GM23248 (cell line): ENCODE measurements around the gene DIS3. TPM values are rescaled to one million over a fixed set of nuclear protein-coding genes. Genes with fewer than 3 reads are reported as not detected.
"Not testable (repeated sequence)": the region's sequence is repeated elsewhere in the genome, so short reads cannot be mapped to it uniquely, and the experiment has no call there.

Experiments
- DNase-seq: peaks from one replicate; pipeline ENCODE4 v3.0.0-alpha.2; 2015
- H2AFZ ChIP-seq: fragments of 200-600 bp; sonication (generic); 2 replicates; pipeline ENCODE4 v1.6.1; 2016; ENCODE audit warnings: antibody characterized with exemption
- H3F3A ChIP-seq: fragments of 200-600 bp; sonication (generic); 2 replicates; pipeline ENCODE4 v1.6.1; 2016; ENCODE audit warnings: mild to moderate bottlenecking, antibody characterized with exemption, mixed run types; ENCODE audit not compliant: insufficient read depth
- H3K27ac ChIP-seq: fragments of 200-600 bp; sonication (generic); 2 replicates; pipeline ENCODE4 v1.5.1; 2016; ENCODE audit warnings: mild to moderate bottlenecking
- H3K27me3 ChIP-seq: fragments of 200-600 bp; sonication (generic); replicated peaks from 2 replicates; pipeline ENCODE4 v1.6.1; 2016; ENCODE audit warnings: mild to moderate bottlenecking; ENCODE audit not compliant: insufficient read depth
- H3K36me3 ChIP-seq: fragments of 200-600 bp; sonication (generic); 2 replicates; pipeline ENCODE4 v1.6.1; 2016; ENCODE audit warnings: low read depth, mild to moderate bottlenecking
- H3K4me1 ChIP-seq: fragments of 200-600 bp; sonication (generic); 2 replicates; pipeline ENCODE4 v1.6.1; 2016; ENCODE audit warnings: mild to moderate bottlenecking; ENCODE audit not compliant: insufficient read depth
- H3K4me2 ChIP-seq: fragments of 200-600 bp; sonication (generic); one replicate; pipeline ENCODE4 v1.6.1; 2016; ENCODE audit warnings: mild to moderate bottlenecking; ENCODE audit not compliant: unreplicated experiment
- H3K4me3 ChIP-seq: fragments of 200-600 bp; sonication (generic); 2 replicates; pipeline ENCODE4 v1.5.1; 2016; ENCODE audit warnings: mild to moderate bottlenecking
- H3K79me2 ChIP-seq: fragments of 200-600 bp; sonication (generic); 2 replicates; pipeline ENCODE4 v1.6.1; 2016; ENCODE audit warnings: mild to moderate bottlenecking; ENCODE audit not compliant: insufficient read depth
- H3K9ac ChIP-seq: fragments of 200-600 bp; sonication (generic); 2 replicates; pipeline ENCODE4 v1.6.1; 2016; ENCODE audit warnings: mild to moderate bottlenecking
- H3K9me2 ChIP-seq: fragments of 200-600 bp; sonication (generic); 2 replicates; pipeline ENCODE4 v1.6.1; 2016; ENCODE audit warnings: mixed run types, mild to moderate bottlenecking, moderate library complexity; ENCODE audit not compliant: insufficient read depth
- H3K9me3 ChIP-seq: fragments of 200-600 bp; sonication (generic); one replicate; pipeline ENCODE4 v1.6.1; 2017; ENCODE audit warnings: low read depth
- H4K20me1 ChIP-seq: fragments of 200-600 bp; sonication (generic); 2 replicates; pipeline ENCODE4 v1.6.0; 2016; ENCODE audit not compliant: insufficient read depth
- EZH2 ChIP-seq: fragments of 200-600 bp; sonication (generic); IDR thresholded peaks from 2 replicates; pipeline ENCODE4 v1.6.1; 2018; ENCODE audit warnings: antibody characterized with exemption, mild to moderate bottlenecking; ENCODE audit not compliant: insufficient read depth, poor library complexity, severe bottlenecking
- EZH2phosphoT487 ChIP-seq: fragments of 200-600 bp; sonication (generic); IDR thresholded peaks from 2 replicates; pipeline ENCODE4 v1.6.1; 2018; ENCODE audit warnings: antibody characterized with exemption, moderate library complexity, mild to moderate bottlenecking, low read depth; ENCODE audit not compliant: insufficient read depth
- WGBS, 2 experiments: methylation state at CpG; one replicate each; pipeline ENCODE4 v1.1.6; 2015 to 2017; ENCODE audit warnings: low lambda C conversion rate in 2 of 2, low coverage in 1 of 2; ENCODE audit errors: missing lambda C conversion rate in 2 of 2; 5-methylcytosine and 5-hydroxymethylcytosine counted together
- in situ Hi-C: fragments of 300-500 bp; cut with MboI; formaldehyde crosslinking; loops from 2 replicates; pipeline ENCODE4 v1.15.0; 2020
- polyA plus RNA-seq: library from polyadenylated mRNA; unstranded; fragments of >200 nt; fragmentation: Nextera tagmentation; extraction: Ambion mirVana; gene quantifications from 2 replicates; pipeline ENCODE4 v1.2.1, GENCODE V29; 2016
- total RNA-seq: library from RNA; depleted of rRNA; stranded (reverse); fragments of >200 nt; shearing (Covaris generic); gene quantifications from 2 replicates; pipeline ENCODE4 v1.2.3, GENCODE V29; 2014

The DIS3 gene
- total and polyA plus RNA-seq, 2 experiments from 2014 or later = 17.3 to 31.0 TPM

DNA sequence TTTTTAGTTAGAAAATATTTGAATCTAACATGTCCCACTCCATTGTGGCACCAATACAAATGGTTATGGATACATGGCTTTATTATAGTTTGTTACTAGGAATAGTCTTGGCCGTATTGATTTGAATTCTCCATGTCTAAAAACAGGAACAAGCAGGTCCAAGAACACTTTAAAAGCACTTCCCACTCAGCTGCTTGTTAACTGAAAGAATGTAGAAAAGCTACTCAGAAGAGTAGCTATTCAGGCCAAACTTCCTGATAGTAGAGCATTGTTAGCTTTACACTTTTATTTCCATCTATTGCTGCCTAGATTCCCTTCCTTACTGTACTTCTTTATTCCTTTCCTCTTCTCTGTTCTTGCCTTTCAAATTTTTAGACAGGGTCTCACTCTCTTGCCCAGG is 7.1 kb upstream of the DIS3 start:
- Histone ChIP-seq H3K4me1 (peaks cover 1% of the 10 kb centered on the region), H3K9me2 (no peaks in the 10 kb centered on the region), H3K27ac (no peak overlapping the region), H3K79me2 (peaks cover 91% of the 10 kb centered on the region), H3K9ac (no peak overlapping the region), H3K9me3 (no peaks in the 10 kb centered on the region), H2AFZ (no peak overlapping the region), H4K20me1 (no peaks in the 10 kb centered on the region), H3K36me3 (peaks cover 23% of the 10 kb centered on the region), H3K27me3 (no peaks in the 10 kb centered on the region), H3K4me3 (no peak overlapping the region), H3F3A (no peaks in the 10 kb centered on the region), H3K4me2 (no peak overlapping the region)
- TF ChIP-seq EZH2phosphoT487 (no peak), EZH2 (no peak)
- 97 to 100% methylated on average over 1 of the region's 1 CpG for WGBS, 2 experiments
- DNase-seq = no peak
- in situ Hi-C loops = no loop called here

DNA sequence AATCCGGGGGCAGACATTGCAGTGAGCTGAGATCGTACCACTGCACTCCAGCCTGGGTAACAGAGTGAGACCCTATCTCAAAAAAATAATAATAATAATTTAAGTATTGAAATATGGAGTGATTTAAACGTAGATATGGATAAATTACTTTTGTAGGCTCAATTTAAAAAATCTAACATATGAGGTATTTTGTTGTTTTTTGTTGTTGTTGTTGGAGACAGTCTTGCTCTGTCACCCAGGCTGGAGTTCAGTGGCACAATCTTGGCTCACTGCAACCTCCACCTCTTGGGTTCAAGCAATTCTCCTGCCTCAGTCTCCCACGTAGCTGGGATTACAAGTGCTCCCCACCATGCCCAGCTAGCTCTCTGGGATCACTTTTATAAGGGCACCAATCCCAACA is 3.0 kb upstream of the DIS3 start:
- H3K4me3 ChIP-seq, H3K27me3 ChIP-seq, H3K36me3 ChIP-seq, H3K9ac ChIP-seq, H3K27ac ChIP-seq, in situ Hi-C loops, DNase-seq, H3K9me2 ChIP-seq, H3K4me2 ChIP-seq, H4K20me1 ChIP-seq, H3F3A ChIP-seq, H2AFZ ChIP-seq, H3K9me3 ChIP-seq: not testable (repeated sequence)
- peaks cover 96% of the 10 kb centered on the region for H3K79me2 ChIP-seq
- WGBS, 2 experiments = 98 to 100% methylated on average over 4 of the region's 4 CpGs
- H3K4me1 ChIP-seq = peaks cover 16% of the 10 kb centered on the region

DNA sequence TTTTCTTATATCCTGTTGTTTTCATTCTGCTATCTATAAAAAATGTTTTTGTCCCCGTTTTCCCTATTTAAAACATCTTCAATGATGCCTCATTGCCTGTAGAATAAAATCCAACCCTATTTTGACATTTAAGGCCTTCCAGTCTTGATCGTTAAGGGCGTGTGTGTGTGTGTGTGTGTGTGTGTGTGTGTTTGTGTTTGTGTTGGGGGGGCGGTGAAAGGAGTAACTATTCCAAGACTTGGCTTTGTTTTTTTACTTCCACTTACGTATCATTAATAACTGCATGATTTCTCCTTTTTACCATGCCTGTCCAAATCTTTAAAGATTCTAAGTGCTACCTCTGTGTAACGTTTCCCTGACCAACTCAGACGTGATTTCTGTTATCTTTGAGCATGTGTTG is 1.0 kb upstream of the DIS3 start:
- H3F3A ChIP-seq = no peaks in the 10 kb centered on the region; the same call in none of the 2 replicates
- peak; percentile 45 for DNase-seq
- peaks cover 16% of the 10 kb centered on the region for H3K4me1 ChIP-seq
- H3K27me3 ChIP-seq = no peaks in the 10 kb centered on the region
- H4K20me1 ChIP-seq = no peaks in the 10 kb centered on the region
- H3K9me2 ChIP-seq = no peaks in the 10 kb centered on the region
- H2AFZ ChIP-seq = peak overlapping the region; percentile 98
- WGBS, 2 experiments = 2% methylated on average over 7 of the region's 7 CpGs
- peaks cover 9% of the 10 kb centered on the region for H3K36me3 ChIP-seq
- in situ Hi-C loops = no loop called here
- H3K4me3 ChIP-seq = peak overlapping the region; percentile 100
- H3K79me2 ChIP-seq = peaks cover 96% of the 10 kb centered on the region
- peak overlapping the region; percentile 76 for H3K27ac ChIP-seq
- peak overlapping the region; percentile 84 for H3K4me2 ChIP-seq
- H3K9ac ChIP-seq = peak overlapping the region; percentile 93
- TF ChIP-seq EZH2 = no peak
- no peak for TF ChIP-seq EZH2phosphoT487
- no peaks in the 10 kb centered on the region for H3K9me3 ChIP-seq

DNA sequence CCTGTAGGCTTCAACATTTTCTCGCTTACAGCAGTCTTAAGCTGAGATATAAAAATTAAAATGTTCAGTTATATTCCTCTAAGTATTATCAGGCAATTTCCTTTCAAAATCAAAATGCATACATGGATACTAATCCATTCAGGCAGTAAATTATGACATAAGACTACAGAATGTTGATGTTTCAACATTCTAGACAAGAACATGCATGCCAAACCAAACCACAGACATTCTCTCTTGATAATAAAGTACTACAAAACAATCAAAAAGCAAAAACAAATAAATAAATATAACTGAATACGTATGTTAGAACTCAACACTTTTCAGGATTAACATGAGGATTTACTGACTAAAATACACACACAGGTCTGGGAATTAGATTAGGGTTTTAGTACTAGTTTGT is 7.7 kb downstream of the DIS3 start:
- peak; percentile 4 for DNase-seq

DNA sequence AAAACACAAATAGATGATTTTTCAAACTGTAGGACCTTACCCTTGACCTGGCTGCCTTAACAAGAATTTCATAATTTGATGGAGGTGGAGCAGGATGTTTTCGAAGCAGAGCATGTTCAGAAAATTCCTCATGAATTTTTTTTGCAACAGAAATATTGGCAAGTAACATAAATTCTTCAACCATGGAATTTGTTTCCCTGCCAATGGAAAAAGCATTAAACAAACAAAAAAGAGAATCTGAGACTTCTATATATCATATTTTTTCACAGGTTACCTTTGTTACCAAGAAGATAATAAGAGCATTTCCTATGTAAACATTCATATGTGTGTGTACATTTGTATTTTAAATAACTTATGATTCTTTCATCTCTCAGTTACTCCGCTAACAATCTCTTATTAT is 18.3 kb downstream of the DIS3 start:
- Histone ChIP-seq H2AFZ (no peak overlapping the region), H3K27ac (no peak overlapping the region), H3K4me1 (no peaks in the 10 kb centered on the region), H3K27me3 (no peaks in the 10 kb centered on the region), H3K9me2 (no peaks in the 10 kb centered on the region), H4K20me1 (no peaks in the 10 kb centered on the region), H3K9me3 (no peaks in the 10 kb centered on the region), H3K79me2 (peaks cover 21% of the 10 kb centered on the region), H3K36me3 (peaks cover 99% of the 10 kb centered on the region), H3K4me2 (no peak overlapping the region), H3F3A (peaks cover 22% of the 10 kb centered on the region; the same call in 1 of the 2 replicates), H3K9ac (no peak overlapping the region), H3K4me3 (no peak overlapping the region)
- peak; percentile 8 for DNase-seq
- TF ChIP-seq EZH2phosphoT487 (no peak), EZH2 (no peak)
- 54 to 59% methylated on average over 2 of the region's 2 CpGs for WGBS, 2 experiments
- in situ Hi-C loops = no loop called here

More for the DNA sequence above, 7.7 kb downstream of the DIS3 start:
- no peaks in the 10 kb centered on the region for H3K9me2 ChIP-seq
- no peak overlapping the region for H3K4me3 ChIP-seq
- H3K36me3 ChIP-seq = peaks cover 94% of the 10 kb centered on the region
- no peak for TF ChIP-seq EZH2phosphoT487
- no peak for TF ChIP-seq EZH2
- H3K4me1 ChIP-seq = no peaks in the 10 kb centered on the region; the same call in 1 of the 2 replicates
- peaks cover 6% of the 10 kb centered on the region; the same call in 1 of the 2 replicates for H3F3A ChIP-seq
- H3K79me2 ChIP-seq = peaks cover 49% of the 10 kb centered on the region
- no peak overlapping the region for H3K27ac ChIP-seq
- H4K20me1 ChIP-seq = no peaks in the 10 kb centered on the region
- 77 to 84% methylated on average over 2 of the region's 2 CpGs for WGBS, 2 experiments
- no peaks in the 10 kb centered on the region for H3K9me3 ChIP-seq
- no peak overlapping the region for H3K9ac ChIP-seq
- in situ Hi-C loops = no loop called here
- H2AFZ ChIP-seq = no peak overlapping the region
- H3K27me3 ChIP-seq = no peaks in the 10 kb centered on the region
- no peak overlapping the region for H3K4me2 ChIP-seq
